Caco-2 (cell line): Measurements from ENCODE around the gene PNMA8A. TPM values are rescaled to one million over a fixed set of nuclear protein-coding genes. Genes with fewer than 3 reads are reported as not detected.

ENCODE experiments used
- BruUV-seq: library from RNA; stranded (reverse); fragments of 400-500 nt; replicated peaks from 2 replicates; lab custom pipeline; 2021; lab: Mats Ljungman, UMichigan
- CTCF ChIA-PET: fragments of 300-600 bp; sonication (Branson Sonifier 250); formaldehyde crosslinking; loops from one replicate; lab custom pipeline; 2022; ENCODE audit warnings: antibody characterized with exemption; lab: Charles Lee
- POLR2A ChIA-PET: fragments of 300-600 bp; sonication (Branson Sonifier 250); formaldehyde crosslinking; loops from one replicate; lab custom pipeline; 2022; ENCODE audit warnings: antibody characterized with exemption; lab: Charles Lee
- DNase-seq, 2 experiments: peaks; one replicate each; pipeline versions ENCODE4 v3.0.0 to v3.0.0-alpha.2; 2020 to 2022
- H3K27me3 ChIP-seq: replicated peaks from 2 replicates; pipeline ENCODE4 v1.6.0; 2011; ENCODE audit warnings: low read length; ENCODE audit not compliant: control insufficient read depth, insufficient read depth
- H3K36me3 ChIP-seq: 2 replicates; pipeline ENCODE4 v1.5.1; 2011; ENCODE audit warnings: low read length; ENCODE audit not compliant: control insufficient read depth, insufficient read depth
- H3K4me1 ChIP-seq: fragments of 250-450 bp; sonication (Bioruptor Pico); 2 replicates; pipeline ENCODE4 v1.5.1; 2020; ENCODE audit warnings: mild to moderate bottlenecking
- H3K4me3 ChIP-seq: 2 replicates; pipeline ENCODE4 v1.5.1; 2011; ENCODE audit warnings: low read depth, mild to moderate bottlenecking, control low read depth, low read length
- H3K9me3 ChIP-seq: fragments of 250-450 bp; sonication (Bioruptor Pico); 2 replicates; pipeline ENCODE4 v1.5.1; 2020; ENCODE audit warnings: mild to moderate bottlenecking, moderate library complexity
- H3K27ac Mint-ChIP-seq: one replicate; pipeline ENCODE4 v1.8.0; 2022; ENCODE audit warnings: mixed read lengths; ENCODE audit not compliant: unreplicated experiment
- H3K27me3 Mint-ChIP-seq: one replicate; pipeline ENCODE4 v1.8.0; 2022; ENCODE audit warnings: mixed read lengths; ENCODE audit not compliant: insufficient read depth, unreplicated experiment
- H3K36me3 Mint-ChIP-seq: one replicate; pipeline ENCODE4 v1.8.0; 2022; ENCODE audit warnings: mild to moderate bottlenecking, mixed read lengths; ENCODE audit not compliant: insufficient read depth, unreplicated experiment
- H3K4me1 Mint-ChIP-seq: one replicate; pipeline ENCODE4 v1.8.0; 2022; ENCODE audit warnings: low read depth, mixed read lengths; ENCODE audit not compliant: unreplicated experiment
- H3K4me3 Mint-ChIP-seq: one replicate; pipeline ENCODE4 v1.8.0; 2022; ENCODE audit warnings: mild to moderate bottlenecking, moderate library complexity, mixed read lengths; ENCODE audit not compliant: unreplicated experiment
- H3K9me3 Mint-ChIP-seq: one replicate; pipeline ENCODE4 v1.8.0; 2022; ENCODE audit warnings: mixed read lengths; ENCODE audit not compliant: unreplicated experiment
- intact Hi-C: fragments of 100-400 bp; cut with micrococcal nuclease; formaldehyde crosslinking; loops from one replicate; pipeline ENCODE4 v1.10.0; 2022; ENCODE audit not compliant: unreplicated experiment
- total RNA-seq: library from RNA; stranded (reverse); gene quantifications from 2 replicates; pipeline ENCODE4 v1.2.3, GENCODE V29; 2022
- TF ChIP-seq, protein P1 (sequence below), 2 experiments: fragments of 200-600 bp in 1 of 2; IDR thresholded peaks; 1 replicate in 1 of 2; 2 replicates in 1 of 2; pipeline versions ENCODE4 v1.5.1 to v1.8.0; 2011 to 2022; ENCODE audit warnings: antibody characterized with exemption in 1 of 2, control low read depth in 1 of 2, inconsistent platforms in 1 of 2, low read depth in 1 of 2, low read length in 1 of 2, mild to moderate bottlenecking in 1 of 2, moderate library complexity in 1 of 2; ENCODE audit not compliant: insufficient read depth in 1 of 2, severe bottlenecking in 1 of 2, unreplicated experiment in 1 of 2

The PNMA8A gene
- total RNA-seq, 1 experiment from 2014 or later = not detected

DNA sequence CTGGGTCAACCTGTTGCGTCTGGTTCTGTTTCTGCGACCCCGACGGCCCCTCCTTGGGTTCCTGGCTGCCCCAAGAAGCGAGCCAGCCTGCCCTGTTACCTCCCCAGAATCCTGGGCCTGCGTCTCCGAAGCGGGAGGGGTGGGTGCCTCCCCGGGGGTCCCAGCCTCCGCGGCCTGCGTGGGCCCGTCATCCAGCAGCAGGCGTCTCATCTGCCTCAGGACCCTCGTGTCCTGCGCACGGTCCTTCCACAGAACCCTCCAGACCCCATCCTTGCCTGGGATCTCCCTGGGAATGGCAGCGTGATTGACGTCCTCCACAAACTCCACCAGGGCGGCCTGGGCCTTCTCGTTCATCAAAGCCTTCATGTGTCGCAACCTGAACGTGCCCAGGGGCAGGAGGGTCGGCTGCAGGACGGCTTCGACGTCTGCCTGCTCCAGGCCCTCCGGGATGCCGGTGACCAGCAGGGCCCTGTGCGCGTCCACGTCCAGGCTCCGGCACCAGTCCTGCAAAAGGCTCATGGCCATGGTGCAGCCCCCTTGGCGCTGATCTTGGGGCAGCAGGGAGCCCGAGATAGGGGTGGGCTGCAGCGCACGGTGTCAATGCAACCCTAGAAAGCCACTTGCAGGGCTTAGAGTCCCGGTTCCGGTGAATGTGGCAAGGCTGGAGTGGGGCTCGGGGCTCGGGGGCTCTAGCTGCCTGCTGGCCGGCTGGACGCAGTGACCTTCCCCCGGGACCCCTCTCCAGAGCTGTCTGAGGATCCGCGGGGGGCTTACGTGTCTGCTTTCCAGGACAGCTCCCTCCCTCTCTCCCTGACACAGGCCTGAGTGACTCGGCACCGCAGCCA lies 23.8 kb upstream of the PNMA8A start:
- H3K36me3 ChIP-seq = no peaks in the 10 kb centered on the region
- CTCF ChIA-PET = interaction anchor here (0.7 kb wide), 1 partner anchor 211 kb away, joined by 6 read pairs; no protein-coding TSS in a partner anchor
- Mint-ChIP-seq H3K4me3 (no peak overlapping the region), H3K27ac (no peak overlapping the region), H3K9me3 (no peaks in the 10 kb centered on the region), H3K4me1 (no peaks in the 10 kb centered on the region), H3K36me3 (no peaks in the 10 kb centered on the region), H3K27me3 (no peaks in the 10 kb centered on the region)
- H3K27me3 ChIP-seq = no peaks in the 10 kb centered on the region
- POLR2A ChIA-PET = no interaction called here
- no peak overlapping the region for H3K4me3 ChIP-seq
- no peaks in the 10 kb centered on the region for H3K4me1 ChIP-seq
- BruUV-seq = no TSS peak
- H3K9me3 ChIP-seq = no peaks in the 10 kb centered on the region
- TF ChIP-seq, protein P1, sequence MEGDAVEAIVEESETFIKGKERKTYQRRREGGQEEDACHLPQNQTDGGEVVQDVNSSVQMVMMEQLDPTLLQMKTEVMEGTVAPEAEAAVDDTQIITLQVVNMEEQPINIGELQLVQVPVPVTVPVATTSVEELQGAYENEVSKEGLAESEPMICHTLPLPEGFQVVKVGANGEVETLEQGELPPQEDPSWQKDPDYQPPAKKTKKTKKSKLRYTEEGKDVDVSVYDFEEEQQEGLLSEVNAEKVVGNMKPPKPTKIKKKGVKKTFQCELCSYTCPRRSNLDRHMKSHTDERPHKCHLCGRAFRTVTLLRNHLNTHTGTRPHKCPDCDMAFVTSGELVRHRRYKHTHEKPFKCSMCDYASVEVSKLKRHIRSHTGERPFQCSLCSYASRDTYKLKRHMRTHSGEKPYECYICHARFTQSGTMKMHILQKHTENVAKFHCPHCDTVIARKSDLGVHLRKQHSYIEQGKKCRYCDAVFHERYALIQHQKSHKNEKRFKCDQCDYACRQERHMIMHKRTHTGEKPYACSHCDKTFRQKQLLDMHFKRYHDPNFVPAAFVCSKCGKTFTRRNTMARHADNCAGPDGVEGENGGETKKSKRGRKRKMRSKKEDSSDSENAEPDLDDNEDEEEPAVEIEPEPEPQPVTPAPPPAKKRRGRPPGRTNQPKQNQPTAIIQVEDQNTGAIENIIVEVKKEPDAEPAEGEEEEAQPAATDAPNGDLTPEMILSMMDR (IDR thresholded peaks at IDR 0.05; ENCODE audit: insufficient read depth in 1 of 2, low read depth in 1 of 2, low read length in 1 of 2, severe bottlenecking in 1 of 2, unreplicated experiment in 1 of 2) = no peak
- intact Hi-C loops = no loop called here
- DNase-seq = no peak

DNA sequence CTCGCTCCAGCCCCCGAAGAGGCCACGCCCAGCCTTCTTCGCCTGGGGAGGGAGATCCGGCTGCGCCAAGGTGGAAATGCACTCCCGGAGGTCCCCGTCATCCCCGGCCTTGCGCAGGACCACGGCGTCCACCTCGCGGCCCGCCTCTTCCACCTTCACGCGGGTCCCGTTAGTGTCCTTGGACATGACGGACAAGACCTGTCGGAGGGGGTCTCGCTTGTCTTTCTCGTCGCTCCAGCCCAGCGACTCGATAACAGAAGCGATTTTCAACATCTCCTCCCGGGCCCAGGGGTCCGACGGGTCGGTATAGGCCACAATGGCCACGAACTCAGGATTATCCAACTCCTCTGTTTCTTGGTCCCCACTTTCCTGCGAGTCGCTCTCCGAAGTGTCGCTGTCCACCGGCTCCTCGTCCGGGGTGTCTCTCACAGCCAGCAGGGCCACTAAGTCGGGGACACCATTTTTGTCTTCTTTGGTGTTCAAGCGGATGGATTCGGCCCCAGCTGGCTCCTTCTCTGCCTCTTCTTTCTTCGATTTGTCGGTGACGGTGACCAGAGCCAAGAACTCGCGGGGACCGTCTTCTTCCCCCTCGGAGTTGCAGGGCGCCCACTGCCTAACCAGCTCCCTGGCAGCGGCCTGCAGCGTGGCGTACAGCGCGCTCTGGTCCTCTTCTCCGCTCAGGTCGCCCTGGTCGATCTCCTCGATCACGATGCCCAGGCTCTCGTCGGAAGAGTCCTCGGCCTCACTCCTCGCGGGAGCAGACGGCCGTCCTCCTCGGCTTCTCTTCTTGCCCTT lies 23.0 kb upstream of the PNMA8A start:
- no peak overlapping the region for H3K4me3 Mint-ChIP-seq
- H3K36me3 ChIP-seq = no peaks in the 10 kb centered on the region
- no TSS peak for BruUV-seq
- H3K4me1 Mint-ChIP-seq = no peaks in the 10 kb centered on the region
- CTCF ChIA-PET = no interaction called here
- H3K9me3 Mint-ChIP-seq = no peaks in the 10 kb centered on the region
- H3K27me3 Mint-ChIP-seq = no peaks in the 10 kb centered on the region
- DNase-seq = no peak
- H3K4me3 ChIP-seq = no peak overlapping the region
- intact Hi-C loops = no loop called here
- no peaks in the 10 kb centered on the region for H3K9me3 ChIP-seq
- H3K36me3 Mint-ChIP-seq = no peaks in the 10 kb centered on the region
- H3K27ac Mint-ChIP-seq = no peak overlapping the region
- no peaks in the 10 kb centered on the region for H3K4me1 ChIP-seq
- POLR2A ChIA-PET = no interaction called here
- TF ChIP-seq, protein P1 (IDR thresholded peaks at IDR 0.05; ENCODE audit: insufficient read depth in 1 of 2, low read depth in 1 of 2, low read length in 1 of 2, severe bottlenecking in 1 of 2, unreplicated experiment in 1 of 2) = no peak
- no peaks in the 10 kb centered on the region for H3K27me3 ChIP-seq

DNA sequence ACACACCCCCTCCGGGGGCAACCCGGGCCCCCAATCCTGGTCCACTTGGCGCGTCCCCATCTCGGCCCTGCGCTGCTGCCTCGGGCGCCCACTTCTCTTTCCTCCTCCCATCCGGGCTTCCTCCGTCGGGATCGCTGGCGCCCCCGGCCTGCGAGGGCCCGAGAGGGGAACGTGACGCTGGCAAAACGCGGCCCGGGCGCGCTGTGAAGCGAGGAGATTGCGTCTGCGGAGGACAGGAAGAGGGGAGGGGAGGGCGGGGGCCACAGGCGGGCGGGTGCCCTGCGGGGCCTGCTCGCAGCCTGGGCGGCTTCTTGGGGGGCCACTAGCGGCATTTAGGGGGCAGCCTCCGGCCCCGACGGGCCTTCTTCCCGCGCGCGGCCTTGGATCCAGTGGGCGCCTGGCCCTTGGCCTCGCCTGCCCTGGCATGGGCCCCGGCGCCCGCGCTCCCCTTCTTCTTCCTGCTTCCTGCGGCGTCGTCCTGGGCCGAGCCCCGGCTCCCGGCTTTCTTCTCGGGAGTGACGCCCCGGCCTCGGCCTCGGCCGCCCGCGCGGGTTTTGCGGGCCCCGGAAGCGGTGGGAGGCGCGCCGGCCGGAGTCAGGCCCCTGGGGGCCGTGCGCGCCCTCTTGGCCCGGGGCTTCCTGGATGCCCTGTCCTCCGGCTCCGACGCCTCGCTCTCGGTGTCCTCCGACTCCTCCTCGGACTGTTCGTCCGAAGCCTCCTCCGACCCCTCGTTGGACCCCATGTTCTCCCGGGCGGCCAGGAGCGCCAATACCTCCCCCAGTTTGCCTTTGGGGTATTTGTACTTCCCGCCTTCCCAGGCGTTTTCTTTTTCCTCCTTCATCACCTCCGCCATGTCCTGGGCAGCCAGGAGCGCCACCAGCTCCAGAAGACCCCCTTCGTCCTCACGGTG lies 22.1 kb upstream of the PNMA8A start:
- DNase-seq = no peak
- no peak overlapping the region for H3K27ac Mint-ChIP-seq
- Histone ChIP-seq H3K4me3 (no peak overlapping the region), H3K36me3 (no peaks in the 10 kb centered on the region), H3K27me3 (no peaks in the 10 kb centered on the region), H3K9me3 (no peaks in the 10 kb centered on the region), H3K4me1 (no peaks in the 10 kb centered on the region)
- H3K4me1 Mint-ChIP-seq = no peaks in the 10 kb centered on the region
- H3K36me3 Mint-ChIP-seq = no peaks in the 10 kb centered on the region
- H3K4me3 Mint-ChIP-seq = no peak overlapping the region
- no peaks in the 10 kb centered on the region for H3K9me3 Mint-ChIP-seq
- intact Hi-C loops = no loop called here
- CTCF ChIA-PET = no interaction called here
- TF ChIP-seq, protein P1 (IDR thresholded peaks at IDR 0.05; ENCODE audit: insufficient read depth in 1 of 2, low read depth in 1 of 2, low read length in 1 of 2, severe bottlenecking in 1 of 2, unreplicated experiment in 1 of 2) = no peak
- no peaks in the 10 kb centered on the region for H3K27me3 Mint-ChIP-seq
- no TSS peak for BruUV-seq
- POLR2A ChIA-PET = no interaction called here
